ENCODE results near the gene USP15.

Gene USP15

DNA sequence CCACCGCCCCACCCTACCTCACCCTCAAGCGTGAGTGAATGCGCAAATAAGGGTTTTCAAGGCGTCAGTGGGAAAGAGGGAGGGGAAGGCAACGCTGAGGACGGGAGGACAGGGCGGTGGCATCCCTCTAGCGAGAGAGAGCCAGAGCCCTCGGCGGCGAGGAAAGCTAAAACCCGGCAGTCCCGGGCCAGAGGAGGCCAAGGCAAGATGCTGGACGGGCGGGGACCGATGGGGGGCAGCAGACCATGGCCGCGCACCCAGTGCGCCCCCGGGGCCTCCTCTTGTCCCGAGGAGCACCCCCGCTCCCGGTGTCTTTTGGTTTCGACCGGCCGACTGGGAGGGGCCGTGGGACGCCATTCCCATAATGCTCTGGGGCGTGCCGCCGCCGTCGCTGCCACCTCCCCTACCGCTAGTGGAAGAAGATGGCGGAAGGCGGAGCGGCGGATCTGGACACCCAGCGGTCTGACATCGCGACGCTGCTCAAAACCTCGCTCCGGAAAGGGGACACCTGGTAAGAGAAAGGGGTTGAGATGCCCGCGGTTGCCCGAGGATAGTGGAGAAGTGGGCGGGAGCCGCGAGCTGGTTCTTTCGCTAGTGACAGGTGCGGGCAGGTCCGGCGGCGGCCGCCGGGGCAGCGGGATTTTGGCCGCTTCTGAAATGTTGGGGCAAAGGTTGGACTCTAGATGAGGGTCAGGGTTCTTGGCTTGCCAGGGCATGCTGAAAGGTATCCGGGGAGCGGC is at the start of gene USP15:
Gene USP15, plus strand, starts transcription at position 412 of the 740 bp plus-strand sequence. Its CDS starts 11 bp downstream, at position 423.
- peak; percentile 89 to 91 for DNase-seq

GRCh38 chr12:62210422-62210821 is 49.8 kb upstream of the USP15 start:
- DNase-seq: peak in 1 of 2 donors; percentile 29

GRCh38 chr12:62211510-62211909 is 48.7 kb upstream of the USP15 start:
- no peak for DNase-seq

DNA sequence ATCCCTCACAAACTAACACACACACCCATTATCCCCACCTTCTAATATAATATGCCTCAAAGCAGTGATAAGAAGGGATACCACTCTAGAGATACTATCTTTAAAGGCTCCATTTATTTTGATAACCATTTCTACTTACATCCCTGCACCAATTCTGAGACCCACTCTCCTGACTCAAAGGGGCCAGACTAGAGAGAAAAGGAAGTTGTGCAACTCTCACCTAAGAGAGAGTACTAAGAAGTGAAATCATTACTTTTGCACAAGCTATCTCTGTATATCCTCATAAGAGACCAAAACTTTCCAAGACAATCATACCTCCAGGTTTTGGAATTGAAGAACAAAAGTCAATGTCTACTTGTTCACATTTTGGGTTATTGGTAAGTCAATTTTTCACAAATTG is 45.4 kb upstream of the USP15 start:
- DNase-seq: peak in 1 of 2 donors; percentile 53

- DNase-seq: no peak
Observed at GRCh38 chr12:62215506-62215905, 44.7 kb upstream of the USP15 start.

- no peak for DNase-seq
Observed at GRCh38 chr12:62217466-62218194, 42.6 kb upstream of the USP15 start.

GRCh38 chr12:62221107-62221506 is 39.1 kb upstream of the USP15 start:
- no peak for DNase-seq

DNA sequence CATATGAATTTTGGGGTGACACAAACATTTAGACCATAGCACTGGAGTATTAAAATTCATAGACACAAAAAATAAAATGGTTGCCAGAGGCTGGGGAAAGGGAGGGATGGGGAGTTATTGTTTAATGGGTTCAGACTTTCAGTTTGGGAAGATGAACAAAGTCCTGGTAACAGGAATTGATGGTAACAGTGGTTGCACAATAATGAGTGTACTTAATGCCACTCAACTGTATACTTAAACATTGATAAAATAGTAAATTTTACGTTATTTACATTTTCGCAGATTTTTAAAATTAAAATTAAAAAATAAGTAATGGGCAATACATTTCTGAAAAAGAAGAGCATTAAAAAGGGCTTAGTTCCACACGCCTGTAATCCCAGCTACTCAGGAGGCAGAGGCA is 35.6 kb upstream of the USP15 start:
- DNase-seq: no peak

DNA sequence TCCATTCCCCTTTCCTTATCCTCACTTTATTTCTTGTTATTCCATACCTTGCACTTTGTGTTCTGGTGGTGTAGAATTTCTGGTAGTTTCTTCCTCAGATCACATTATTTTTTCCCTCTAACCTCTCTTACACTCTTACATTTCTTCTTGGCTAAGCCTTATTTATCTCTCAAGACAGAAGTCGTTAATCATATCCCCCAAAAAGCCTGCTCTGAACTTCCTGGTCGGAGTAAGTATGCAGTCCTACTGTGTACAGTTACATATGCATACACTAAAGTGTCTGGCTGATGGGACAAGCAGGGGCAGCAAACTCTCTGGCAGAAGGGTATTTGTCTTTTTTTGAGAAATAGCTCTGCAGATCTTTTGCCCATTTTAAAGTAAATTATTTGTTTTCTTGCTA is 33.1 kb upstream of the USP15 start:
- DNase-seq: no peak

- no peak for DNase-seq
Observed at GRCh38 chr12:62230652-62231051, 29.6 kb upstream of the USP15 start.

DNA sequence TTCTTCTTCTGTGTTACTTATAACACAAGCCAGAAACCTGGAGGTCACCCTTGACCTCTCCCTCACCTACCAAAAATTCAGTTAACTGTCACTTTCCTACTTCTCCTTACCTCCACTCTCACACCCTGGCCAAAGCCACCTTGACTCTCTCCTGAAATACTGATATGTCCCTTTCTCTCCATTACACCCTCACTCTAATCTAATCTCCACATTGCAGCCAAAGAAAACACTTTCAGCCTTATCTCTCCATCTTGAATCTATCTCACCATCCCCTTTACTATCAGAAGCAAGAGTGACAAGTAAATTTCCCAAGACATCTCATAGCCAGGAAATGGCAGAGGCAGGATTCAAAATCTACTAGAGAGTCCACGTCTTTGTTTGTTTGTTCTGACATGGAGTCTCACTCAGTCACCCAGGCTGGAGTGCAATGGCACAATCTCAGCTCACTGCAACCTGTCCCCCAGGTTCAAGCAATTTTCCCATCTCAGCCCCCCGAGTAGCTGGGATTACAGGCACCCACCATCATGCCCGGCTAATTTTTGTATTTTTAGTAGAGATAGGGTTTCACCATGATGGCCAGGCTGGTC is 28.0 kb upstream of the USP15 start:
- no peak for DNase-seq

GRCh38 chr12:62233805-62234204 is 26.4 kb upstream of the USP15 start:
- DNase-seq: no peak

DNA sequence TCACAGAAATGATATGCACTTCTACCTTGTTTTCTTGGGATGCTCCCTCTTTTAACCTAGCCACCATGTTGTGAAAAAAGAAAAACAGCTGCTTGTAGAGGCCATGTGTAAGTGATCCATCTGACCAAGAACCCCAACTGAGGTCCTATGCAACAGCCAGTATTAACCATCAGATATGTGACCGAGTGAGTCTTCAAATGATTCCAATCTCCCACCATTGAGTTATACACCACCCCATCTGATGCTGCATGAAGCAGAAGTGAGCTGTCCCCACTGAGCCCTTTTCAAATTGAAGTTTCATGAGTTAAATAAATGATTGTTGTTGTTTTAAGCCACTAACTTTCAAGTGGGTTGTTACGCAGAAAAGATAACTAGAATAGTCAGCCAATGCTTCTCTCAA is 20.6 kb upstream of the USP15 start:
- DNase-seq: no peak

GRCh38 chr12:62247281-62248045 is 12.7 kb upstream of the USP15 start:
- no peak for DNase-seq

- DNase-seq: no peak
Observed at GRCh38 chr12:62248873-62249272, 11.3 kb upstream of the USP15 start.

DNA sequence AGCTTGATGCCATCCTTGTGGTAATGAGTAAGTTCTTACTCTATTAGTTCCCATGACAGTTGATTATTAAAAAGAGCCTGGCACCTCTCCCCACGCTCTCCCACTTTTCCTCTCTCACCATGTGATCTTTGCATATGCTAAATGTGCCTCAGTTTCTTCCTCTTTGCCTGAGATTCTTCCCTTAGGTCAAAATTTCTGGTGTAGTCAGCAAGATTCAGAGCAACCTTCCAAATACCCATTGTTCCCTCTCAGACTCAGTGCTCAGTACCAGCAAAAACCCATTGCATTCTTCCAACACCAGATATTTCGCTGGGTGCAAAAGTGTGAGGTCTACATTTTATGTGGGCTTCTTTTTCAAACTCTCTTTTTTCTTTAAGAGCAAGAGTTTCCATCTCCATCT is 10.8 kb upstream of the USP15 start:
- no peak for DNase-seq

DNA sequence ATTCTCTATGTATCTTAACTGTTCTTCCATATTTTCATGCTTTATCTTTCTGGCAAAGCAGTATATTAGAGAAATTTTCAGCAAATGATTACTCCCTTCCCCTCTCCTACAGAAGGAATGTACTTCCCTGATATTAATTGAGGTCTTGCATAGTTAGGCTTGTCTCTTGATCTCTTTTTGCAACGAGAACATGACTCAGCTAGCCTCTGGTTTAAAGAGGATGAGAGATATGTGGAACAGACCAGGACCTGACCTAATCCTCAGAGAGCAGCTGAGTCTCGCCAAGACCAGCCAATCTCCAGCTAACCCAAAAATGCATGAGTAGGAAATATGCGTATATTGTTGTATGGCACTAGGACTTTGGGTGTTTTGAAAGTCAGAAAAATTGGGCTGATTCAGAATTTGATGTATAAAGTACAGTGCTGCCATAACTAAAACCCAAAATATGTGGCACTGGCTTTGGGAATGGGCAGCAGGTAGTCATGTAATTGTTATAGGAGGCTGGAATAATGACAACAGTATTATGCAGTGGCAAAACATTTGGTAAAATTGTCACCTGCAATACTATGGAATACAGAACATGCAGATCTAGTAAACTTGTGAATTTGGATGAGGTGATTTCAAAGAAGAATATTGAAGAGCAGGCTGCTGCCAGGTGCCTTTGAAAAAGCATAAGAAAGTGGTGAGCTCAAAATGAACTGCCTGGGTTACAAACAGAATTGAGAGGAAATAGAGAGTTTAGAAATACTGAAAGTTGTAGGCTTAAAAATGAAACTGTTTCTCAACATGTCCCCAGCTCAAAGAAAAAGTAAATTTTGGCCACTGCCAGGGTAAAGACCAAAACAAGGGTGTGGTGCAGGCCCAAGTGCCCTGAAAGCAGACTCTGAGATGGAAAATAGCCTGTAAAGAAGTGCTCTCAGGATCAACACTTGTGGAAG is 9.3 kb upstream of the USP15 start:
- peak in 1 of 2 donors; percentile 27 for DNase-seq

DNA sequence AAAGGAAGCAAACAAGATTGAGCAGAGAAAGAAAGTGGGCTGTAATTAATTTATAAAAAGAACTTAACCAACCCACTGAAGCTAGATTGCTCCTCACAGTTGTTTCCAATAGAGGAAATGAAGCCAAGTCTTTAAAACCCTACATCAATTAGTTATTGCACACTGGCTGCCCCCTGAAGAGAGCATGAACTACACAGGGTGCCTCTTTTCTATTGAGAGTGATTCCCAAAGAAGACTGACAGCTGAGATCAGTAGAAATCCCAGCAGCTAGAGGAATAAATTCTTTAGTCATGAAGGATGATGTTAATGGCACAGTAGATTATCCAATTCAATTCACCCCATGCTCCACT is 8.6 kb upstream of the USP15 start:
- DNase-seq: no peak

GRCh38 chr12:62252576-62252975 is 7.6 kb upstream of the USP15 start:
- DNase-seq: no peak

- DNase-seq: no peak
Observed at GRCh38 chr12:62254967-62255366, 5.2 kb upstream of the USP15 start.

DNA sequence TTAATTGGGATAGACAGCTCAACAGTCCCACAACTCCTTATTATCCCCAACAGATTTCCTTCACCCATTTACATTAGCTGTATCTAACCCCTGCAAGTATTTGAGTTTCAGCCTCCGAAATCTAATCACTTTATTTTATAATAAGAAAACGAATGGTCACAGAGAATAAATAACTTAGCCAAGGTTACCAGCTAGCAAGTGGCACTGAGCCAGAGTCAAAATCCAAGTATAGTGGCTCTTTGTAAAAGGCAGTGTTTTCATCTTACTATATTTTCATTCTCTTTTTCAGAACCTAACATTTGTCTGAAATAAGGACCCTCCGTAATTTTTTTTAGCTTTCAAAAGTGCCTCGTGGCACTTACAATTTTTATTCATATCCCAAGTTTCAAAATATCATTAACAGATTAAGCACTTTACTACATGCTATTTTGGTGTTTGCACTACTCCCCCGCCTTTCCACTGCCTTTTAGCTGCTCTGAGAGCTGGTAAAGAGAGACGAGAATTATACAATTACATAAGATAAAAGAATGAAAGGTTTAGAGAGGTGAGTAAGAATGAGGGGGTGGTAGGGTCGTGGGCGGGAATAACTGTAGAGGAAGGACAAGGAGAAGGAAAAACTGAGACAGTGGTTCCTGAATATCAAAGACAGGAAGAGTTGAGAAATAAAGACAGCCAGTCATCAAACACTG is 3.7 kb upstream of the USP15 start:
- DNase-seq: peak in 1 of 2 donors; percentile 25

- no peak for DNase-seq
Observed at GRCh38 chr12:62258231-62258630, 2.0 kb upstream of the USP15 start.

Data from bone marrow (tissue), 2 donors.